Measurements from ENCODE around the gene NLN.
"Not testable (repeated sequence)": the region's sequence is repeated elsewhere in the genome, so short reads cannot be mapped to it uniquely, and the experiment has no call there.

The NLN gene

DNA sequence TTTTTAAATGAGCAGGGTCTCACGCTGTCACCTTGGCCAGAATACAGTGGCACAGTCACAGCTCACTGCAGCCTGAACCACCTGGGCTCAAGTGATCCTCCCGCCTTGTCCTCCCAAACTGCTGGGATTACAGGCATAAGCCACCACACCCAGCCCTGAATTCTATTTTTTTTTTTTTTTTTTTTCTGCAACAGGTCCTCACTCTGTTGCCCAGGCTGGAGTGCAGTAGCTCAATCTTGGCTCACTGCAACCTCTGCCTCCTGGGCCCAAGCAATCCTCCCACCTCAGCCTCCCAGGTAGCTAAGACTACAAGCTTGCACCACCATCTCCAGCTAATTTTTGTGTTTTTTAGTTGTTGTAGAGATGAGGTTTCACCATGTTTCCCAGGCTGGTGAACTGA, 51.0 kb downstream of the NLN start:
- not testable (repeated sequence) for DNase-seq (ENCODE audit: low read depth)

DNA sequence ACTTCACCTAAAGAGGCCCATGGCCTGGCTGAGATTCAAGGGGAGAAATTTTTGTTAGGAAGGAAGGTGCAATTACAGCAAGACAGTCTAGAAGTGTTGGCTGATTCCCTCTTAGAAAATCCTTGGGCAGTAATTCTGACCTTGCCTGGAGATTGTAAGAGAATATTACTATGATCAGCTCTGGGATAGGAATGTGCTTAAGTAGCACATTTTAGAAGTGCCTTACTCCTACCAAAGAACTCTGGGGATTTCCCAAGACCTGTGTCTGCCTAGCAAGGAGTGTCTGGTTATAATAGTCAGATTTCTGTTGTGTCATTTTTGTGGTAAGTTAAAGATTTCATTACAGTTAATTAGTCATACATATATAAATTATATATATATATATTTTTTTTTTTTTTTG, 52.3 kb downstream of the NLN start:
- DNase-seq (ENCODE audit: low read depth) = no peak

- no peak for DNase-seq (ENCODE audit: low read depth)
Measured at GRCh38 chr5:65775476-65775875, 53.5 kb downstream of the NLN start.

GRCh38 chr5:65776441-65777141, 54.6 kb downstream of the NLN start:
- DNase-seq (ENCODE audit: low read depth) = no peak

- DNase-seq (ENCODE audit: low read depth) = no peak
Measured at GRCh38 chr5:65778126-65778525, 56.1 kb downstream of the NLN start.

- no peak for DNase-seq (ENCODE audit: low read depth)
Measured at GRCh38 chr5:65779643-65780042, 57.6 kb downstream of the NLN start.

DNA sequence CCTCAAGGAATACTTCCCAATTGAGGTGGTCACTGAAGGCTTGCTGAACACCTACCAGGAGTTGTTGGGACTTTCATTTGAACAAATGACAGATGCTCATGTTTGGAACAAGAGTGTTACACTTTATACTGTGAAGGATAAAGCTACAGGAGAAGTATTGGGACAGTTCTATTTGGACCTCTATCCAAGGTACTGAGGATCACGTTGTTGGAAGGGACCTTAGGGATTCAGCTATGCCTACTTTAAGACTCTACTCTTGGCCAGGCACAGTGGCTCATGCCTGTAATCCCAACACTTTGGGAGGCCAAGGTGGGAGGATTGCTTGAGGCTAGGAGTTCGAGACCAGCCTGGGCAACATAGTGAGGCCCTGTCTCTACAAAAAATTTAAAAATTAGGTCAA, 66.3 kb downstream of the NLN start:
- not testable (repeated sequence) for DNase-seq (ENCODE audit: low read depth)

GRCh38 chr5:65790371-65791163, 68.6 kb downstream of the NLN start:
- peak; percentile 7 for DNase-seq (ENCODE audit: low read depth)

- no peak for DNase-seq (ENCODE audit: low read depth)
Measured at GRCh38 chr5:65791712-65792673, 70.0 kb downstream of the NLN start.

- DNase-seq (ENCODE audit: low read depth) = no peak
Measured at GRCh38 chr5:65796269-65796668, 74.3 kb downstream of the NLN start.

DNA sequence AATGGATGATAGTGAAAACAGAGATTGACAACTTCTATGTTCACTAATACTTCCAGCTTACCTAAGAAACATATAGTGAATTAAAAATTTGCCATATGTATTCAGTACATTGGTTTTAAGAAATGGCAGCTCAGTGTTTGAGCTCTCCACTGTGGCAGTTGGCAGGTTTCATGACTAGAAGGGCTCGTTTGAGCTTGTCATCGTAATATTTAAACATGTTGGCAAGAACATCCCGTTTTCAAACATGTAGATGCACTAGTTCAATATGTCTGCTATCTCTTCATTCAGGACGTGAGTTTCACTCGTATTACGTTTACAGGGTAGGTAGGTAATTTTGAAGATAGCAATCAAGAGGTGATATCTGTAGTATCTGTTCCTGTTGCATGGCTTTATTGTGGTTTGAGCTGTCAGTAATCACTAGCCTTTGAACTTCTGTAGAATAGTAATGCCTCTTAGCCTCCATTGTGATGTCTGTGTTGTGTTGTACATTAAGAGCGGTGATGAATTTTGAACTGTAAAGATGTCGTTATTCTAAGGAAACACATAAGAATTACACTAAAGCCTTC, 74.8 kb downstream of the NLN start:
- DNase-seq (ENCODE audit: low read depth) = no peak

GRCh38 chr5:65797481-65797880, 75.5 kb downstream of the NLN start:
- DNase-seq (ENCODE audit: low read depth) = no peak

GRCh38 chr5:65799857-65800256, 77.9 kb downstream of the NLN start:
- no peak for DNase-seq (ENCODE audit: low read depth)

DNA sequence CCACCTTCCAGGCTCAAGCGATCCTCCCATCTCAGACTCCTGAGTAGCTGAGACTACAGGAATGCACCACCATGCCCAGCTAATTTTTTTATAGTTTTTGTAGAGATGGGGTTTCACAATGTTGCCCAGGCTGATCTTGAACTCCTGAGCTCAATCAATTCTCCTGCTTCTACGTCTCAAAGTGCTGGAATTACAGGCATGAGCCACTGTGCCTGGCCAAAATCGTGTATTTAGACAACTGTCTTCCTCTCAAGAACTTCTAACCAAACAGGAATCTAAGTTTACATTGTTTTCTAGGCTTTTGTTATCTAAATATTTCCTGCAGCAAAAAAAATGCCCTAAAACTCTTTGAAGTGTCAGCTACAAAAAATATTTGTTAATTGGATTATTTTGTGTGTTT, 78.8 kb downstream of the NLN start:
- no peak for DNase-seq (ENCODE audit: low read depth)

DNA sequence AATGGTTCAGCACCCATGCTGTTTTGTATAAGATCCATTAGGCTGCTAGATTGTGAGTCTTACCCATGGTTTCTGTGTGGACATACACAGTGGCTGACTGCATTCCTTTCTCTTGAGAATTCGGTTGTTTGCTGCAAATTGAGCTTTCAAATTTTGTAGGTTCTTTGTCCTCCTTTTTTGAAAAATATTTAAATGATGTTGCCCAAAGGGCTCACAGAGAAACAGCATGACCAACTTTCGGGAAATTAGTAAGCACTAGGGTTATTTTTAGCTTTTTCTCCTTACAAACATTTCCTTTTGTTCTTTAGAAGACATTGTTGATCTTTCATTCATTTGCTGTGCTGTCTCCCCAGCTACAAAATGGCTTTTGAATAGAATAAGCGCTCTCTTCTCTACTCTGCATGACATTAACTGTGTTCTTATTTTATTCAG, 79.4 kb downstream of the NLN start:
- DNase-seq (ENCODE audit: low read depth) = no peak

- no peak for DNase-seq (ENCODE audit: low read depth)
Measured at GRCh38 chr5:65802080-65802479, 80.1 kb downstream of the NLN start.

DNA sequence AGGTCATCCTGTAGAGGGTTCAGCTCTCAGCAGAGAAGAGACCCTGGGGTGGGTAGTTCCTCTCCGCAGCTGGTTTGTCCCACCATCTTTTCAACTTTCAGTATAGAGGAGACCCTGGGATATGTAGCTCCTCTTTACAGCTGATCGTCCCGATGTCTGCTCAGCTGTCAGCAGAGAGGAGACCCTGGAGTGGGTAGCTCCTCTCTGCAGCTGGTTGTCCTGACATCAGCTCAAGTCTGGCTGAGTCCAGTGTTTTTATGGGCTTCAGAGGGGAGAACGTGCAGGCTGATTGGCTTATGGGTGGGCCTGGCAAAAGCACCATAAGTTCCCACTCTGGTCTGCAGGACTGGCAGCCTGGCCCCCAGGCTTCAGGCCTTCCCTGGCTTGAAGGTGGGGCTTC, 80.8 kb downstream of the NLN start:
- DNase-seq (ENCODE audit: low read depth) = no peak

GRCh38 chr5:65803699-65804391, 81.8 kb downstream of the NLN start:
- DNase-seq (ENCODE audit: low read depth) = no peak

DNA sequence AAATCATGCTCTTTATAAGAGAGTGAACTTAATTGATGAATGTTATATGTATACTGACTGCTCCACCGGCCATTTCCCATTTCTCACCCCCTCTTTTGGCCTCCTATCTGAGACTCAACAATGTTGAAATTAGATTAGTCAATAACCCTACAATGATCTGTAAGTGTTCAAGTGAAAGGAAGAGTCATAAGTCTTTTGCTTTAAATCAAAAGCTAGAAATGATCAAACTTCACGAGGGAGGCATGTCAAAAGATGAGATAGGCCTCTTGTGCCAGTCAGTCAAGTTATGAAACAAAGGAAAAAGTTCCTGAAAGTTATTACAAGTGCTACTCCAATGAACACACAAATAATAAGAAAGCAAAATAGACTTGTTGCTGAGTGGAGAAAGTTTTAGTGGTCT, 83.1 kb downstream of the NLN start:
- DNase-seq (ENCODE audit: low read depth) = no peak

- not testable (repeated sequence) for DNase-seq (ENCODE audit: low read depth)
Measured at GRCh38 chr5:65807494-65807893, 85.5 kb downstream of the NLN start.

- DNase-seq (ENCODE audit: low read depth) = no peak
Measured at GRCh38 chr5:65808251-65808741, 86.3 kb downstream of the NLN start.
